Tibial nerve (tissue), 4 donors: Measurements from ENCODE around the gene POU3F1. TPM values are rescaled to one million over a fixed set of nuclear protein-coding genes. Genes with fewer than 3 reads are reported as not detected.

Experiments used
- DNase-seq, 2 donors: peaks; one replicate each; pipeline ENCODE4 v3.0.0-alpha.2; 2019; ENCODE audit warnings: low spot score in 2 of 2
- H3K27ac ChIP-seq, 4 donors: fragments of 200-600 bp; sonication (generic) in 3 of 4; one replicate each; pipeline ENCODE4 v1.5.1; 2017 to 2019; ENCODE audit warnings: mild to moderate bottlenecking in 1 of 4
- H3K27me3 ChIP-seq, 2 donors: fragments of 200-600 bp; sonication (generic) in 1 of 2; one replicate each; pipeline versions ENCODE4 v1.5.1 to v1.6.0; 2017 to 2019
- H3K36me3 ChIP-seq, 3 donors: fragments of 200-600 bp; sonication (generic); one replicate each; pipeline ENCODE4 v1.5.1; 2018 to 2019
- H3K4me1 ChIP-seq, 4 donors: fragments of 200-600 bp; sonication (generic) in 3 of 4; one replicate each; pipeline ENCODE4 v1.5.1; 2017 to 2019
- H3K4me3 ChIP-seq, 4 donors: fragments of 200-600 bp; sonication (generic) in 3 of 4; one replicate each; pipeline ENCODE4 v1.5.1; 2017 to 2019; ENCODE audit warnings: mild to moderate bottlenecking in 1 of 4, moderate library complexity in 1 of 4
- H3K9me3 ChIP-seq, 4 donors: fragments of 200-600 bp; sonication (generic) in 3 of 4; one replicate each; pipeline ENCODE4 v1.5.1; 2017 to 2019
- CTCF ChIP-seq, 5 experiments: fragments of 200-600 bp in 3 of 5; fragments of 450-650 bp in 2 of 5; sonication (generic) in 3 of 5; IDR thresholded peaks; one replicate each; pipeline ENCODE4 v1.5.1; 2016 to 2019; ENCODE audit warnings: antibody characterized with exemption in 5 of 5, mild to moderate bottlenecking in 3 of 5, moderate library complexity in 2 of 5
- EP300 ChIP-seq, 2 donors: sonication (generic); formaldehyde crosslinking; IDR thresholded peaks; one replicate each; pipeline ENCODE4 v1.6.1; 2017; ENCODE audit warnings: antibody characterized with exemption in 2 of 2, mild to moderate bottlenecking in 1 of 2
- POLR2A ChIP-seq, 2 donors: fragments of 450-650 bp; IDR thresholded peaks; one replicate each; pipeline ENCODE4 v1.6.1; 2017; ENCODE audit warnings: antibody characterized with exemption in 2 of 2, mild to moderate bottlenecking in 2 of 2, moderate library complexity in 2 of 2
- WGBS, 2 donors: methylation state at CpG; one replicate each; pipeline ENCODE4 v1.1.5; 2018; 5-methylcytosine and 5-hydroxymethylcytosine counted together
- total RNA-seq, 4 donors: library from RNA; depleted of rRNA; stranded (reverse); fragments of >200 nt; gene quantifications; one replicate each; pipeline ENCODE4 v1.1.0, GENCODE V29; 2016

POU3F1 gene
- total RNA-seq, 4 donors from 2014 or later: 11.6 to 53.4 (median 24.8) TPM

GRCh38 chr1:38046884-38047602 lies 450 bp upstream of the POU3F1 start:
- Histone ChIP-seq H3K27ac (peak overlapping the region; percentile 45 to 86 (median 60)), H3K9me3 (no peaks in the 10 kb centered on the region), H3K4me3 (peak overlapping the region; percentile 48 to 79 (median 62)), H3K27me3 (peaks cover 0 to 35% of the 10 kb centered on the region in 2 donors), H3K36me3 (peaks cover 0 to 4% (median 0%) of the 10 kb centered on the region in 3 donors), H3K4me1 (peaks cover 0 to 63% (median 12%) of the 10 kb centered on the region in 4 donors)
- 0 to 1% methylated on average over 3 to 37 of the region's 99 CpGs for WGBS, 2 donors
- peak; percentile 72 to 78 for DNase-seq
- TF ChIP-seq POLR2A (IDR thresholded peaks at IDR 0.05) (no peak), EP300 (IDR thresholded peaks at IDR 0.05) (peak in 1 of 2 donors; percentile 78), CTCF (IDR thresholded peaks at IDR 0.05) (peak in 3 of 5 experiments; percentile 25 to 49 (median 41))

DNA sequence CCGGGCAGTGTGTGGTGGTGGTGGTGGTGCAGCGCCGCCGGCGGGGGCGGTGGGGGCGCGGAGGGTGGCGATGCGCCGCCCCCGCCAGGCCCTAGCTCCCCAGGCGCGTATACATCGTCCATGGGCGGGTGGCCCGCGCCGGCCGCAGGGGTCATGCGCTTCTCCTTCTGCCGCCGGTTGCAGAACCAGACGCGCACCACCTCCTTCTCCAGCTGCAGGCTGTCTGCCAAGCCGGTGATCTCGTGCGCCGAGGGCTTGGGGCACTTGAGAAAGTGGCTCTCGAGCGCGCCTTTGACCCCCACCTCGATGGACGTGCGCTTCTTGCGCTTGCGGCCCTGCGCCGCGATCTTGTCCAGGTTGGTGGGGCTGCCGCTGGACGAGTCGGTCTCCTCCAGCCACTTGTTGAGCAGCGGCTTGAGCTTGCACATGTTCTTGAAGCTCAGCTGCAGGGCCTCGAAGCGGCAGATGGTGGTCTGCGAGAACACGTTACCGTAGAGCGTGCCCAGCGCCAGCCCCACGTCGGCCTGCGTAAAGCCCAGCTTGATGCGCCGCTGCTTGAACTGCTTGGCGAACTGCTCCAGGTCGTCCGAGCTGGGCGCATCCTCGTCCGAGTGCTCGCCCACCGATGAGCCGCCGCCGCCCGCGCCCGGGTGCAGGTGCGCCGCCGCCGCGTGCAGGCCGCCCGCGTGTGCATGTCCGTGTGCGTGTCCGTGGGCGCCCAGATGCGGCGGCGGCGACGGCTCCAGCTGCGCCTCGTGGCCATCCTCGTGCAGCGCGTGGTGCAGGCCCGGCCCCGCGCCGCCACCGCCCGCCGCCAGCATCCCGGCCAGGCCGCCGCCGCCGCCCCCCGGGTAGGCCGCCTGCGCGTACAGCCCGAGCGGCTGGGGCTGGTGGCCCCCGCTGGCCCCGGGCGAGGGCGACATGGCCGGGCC lies 926 bp downstream of the POU3F1 start:
- 2 to 4% methylated on average over 25 to 37 of the region's 115 CpGs for WGBS, 2 donors

GRCh38 chr1:38044221-38045215 lies 2.1 kb downstream of the POU3F1 start:
- TF ChIP-seq EP300 (IDR thresholded peaks at IDR 0.05): peak in 1 of 2 donors; percentile 42
- TF ChIP-seq CTCF (IDR thresholded peaks at IDR 0.05): no peak
- no peak for DNase-seq
- H3K4me3 ChIP-seq: peak overlapping the region; percentile 29 to 79 (median 52)
- H3K27me3 ChIP-seq: peaks cover 0 to 50% of the 10 kb centered on the region in 2 donors
- peaks cover 0 to 4% (median 0%) of the 10 kb centered on the region in 3 donors for H3K36me3 ChIP-seq
- 3 to 5% methylated on average over 69 to 70 of the region's 70 CpGs for whole genome bisulfite sequencing, 2 donors
- H3K9me3 ChIP-seq: no peaks in the 10 kb centered on the region
- peaks cover 0 to 53% (median 10%) of the 10 kb centered on the region in 4 donors for H3K4me1 ChIP-seq
- peak overlapping the region; percentile 67 to 95 (median 82) for H3K27ac ChIP-seq

More for the DNA sequence above, 926 bp downstream of the POU3F1 start:
- Histone ChIP-seq H3K36me3 (peaks cover 0 to 4% (median 0%) of the 10 kb centered on the region in 3 donors), H3K27ac (peak overlapping the region; percentile 42 to 95 (median 80)), H3K9me3 (no peaks in the 10 kb centered on the region), H3K4me1 (peaks cover 0 to 58% (median 11%) of the 10 kb centered on the region in 4 donors), H3K27me3 (peaks cover 0 to 49% of the 10 kb centered on the region in 2 donors), H3K4me3 (peak overlapping the region; percentile 26 to 79 (median 46))
- no peak for DNase-seq
- TF ChIP-seq CTCF (IDR thresholded peaks at IDR 0.05): no peak
- no peak for TF ChIP-seq POLR2A (IDR thresholded peaks at IDR 0.05)
- TF ChIP-seq EP300 (IDR thresholded peaks at IDR 0.05): peak in 1 of 2 donors; percentile 51

GRCh38 chr1:38043036-38043747 lies 3.4 kb downstream of the POU3F1 start:
- TF ChIP-seq EP300 (IDR thresholded peaks at IDR 0.05) (peak in 1 of 2 donors; percentile 19), CTCF (IDR thresholded peaks at IDR 0.05) (no peak)
- Histone ChIP-seq H3K4me1 (peaks cover 0 to 49% (median 10%) of the 10 kb centered on the region in 4 donors), H3K9me3 (no peaks in the 10 kb centered on the region), H3K36me3 (peaks cover 0 to 4% (median 0%) of the 10 kb centered on the region in 3 donors), H3K4me3 (peak overlapping the region; percentile 15 to 79 (median 46)), H3K27me3 (peaks cover 0 to 50% of the 10 kb centered on the region in 2 donors), H3K27ac (peak overlapping the region; percentile 67 to 95 (median 82))
- DNase-seq: no peak
- WGBS, 2 donors: 44 to 68% methylated on average over 12 of the region's 12 CpGs
